Measurements from ENCODE around the gene THAP12.
"Not testable (repeated sequence)": the region's sequence is repeated elsewhere in the genome, so short reads cannot be mapped to it uniquely, and the experiment has no call there.

The THAP12 gene

DNA sequence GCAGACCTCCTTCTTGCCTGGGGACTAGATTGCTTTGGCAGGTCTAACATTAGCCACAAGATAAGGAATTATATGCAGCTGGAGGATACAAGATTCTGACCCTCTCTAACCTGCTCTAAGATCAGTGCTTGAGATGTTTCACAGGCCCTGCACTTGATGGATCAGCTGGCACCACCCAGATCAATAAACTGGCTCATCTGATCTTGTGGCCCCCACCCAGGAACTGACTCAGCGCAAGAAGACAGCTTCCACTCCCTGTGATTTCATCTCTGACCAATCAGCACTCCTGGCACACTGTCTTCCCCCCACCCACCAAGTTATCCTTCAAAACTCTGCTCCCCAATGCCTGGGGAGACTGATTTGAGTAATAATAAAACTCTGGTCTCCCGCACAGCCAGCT, 57.6 kb downstream of the THAP12 start:
- DNase-seq = not testable (repeated sequence)

DNA sequence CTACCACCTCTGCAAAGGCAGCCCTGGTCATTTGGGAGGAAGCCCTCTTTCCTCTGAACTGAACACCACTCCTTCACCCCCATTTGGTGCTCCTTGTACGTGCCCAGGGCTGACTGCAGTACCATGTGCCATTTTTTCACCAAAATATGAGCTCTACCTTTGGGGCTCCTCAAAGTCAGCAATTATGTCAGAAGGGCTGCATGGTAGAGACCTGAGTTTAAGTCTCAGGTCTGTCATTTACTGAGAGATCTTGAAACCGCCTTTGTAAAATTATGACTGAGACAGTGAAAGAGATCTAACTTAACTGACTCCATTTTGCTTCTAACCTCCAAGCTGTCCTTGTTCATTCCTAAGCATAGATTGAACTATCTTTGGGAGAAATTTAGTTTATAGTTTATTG, 58.0 kb downstream of the THAP12 start:
- no peak for DNase-seq

DNA sequence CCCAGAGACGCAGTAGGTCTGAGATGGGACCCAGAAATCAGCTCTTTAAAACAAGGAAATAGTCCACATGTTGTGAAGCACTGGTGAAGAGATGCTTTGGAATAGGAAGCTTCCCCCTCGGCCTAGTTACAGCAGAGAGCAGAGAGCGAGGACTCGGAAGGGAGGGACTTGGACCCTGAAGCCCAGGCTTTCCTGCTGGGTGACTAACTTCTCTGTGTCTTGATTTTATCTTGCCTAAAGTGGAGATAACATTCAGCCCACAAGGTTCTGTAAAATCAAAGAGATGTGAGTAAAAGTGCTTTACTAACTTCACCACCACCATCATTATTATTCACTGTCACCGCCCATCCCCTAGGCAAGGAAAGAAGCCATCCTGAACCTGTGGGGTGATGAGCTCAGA, 58.4 kb downstream of the THAP12 start:
- no peak for DNase-seq

DNA sequence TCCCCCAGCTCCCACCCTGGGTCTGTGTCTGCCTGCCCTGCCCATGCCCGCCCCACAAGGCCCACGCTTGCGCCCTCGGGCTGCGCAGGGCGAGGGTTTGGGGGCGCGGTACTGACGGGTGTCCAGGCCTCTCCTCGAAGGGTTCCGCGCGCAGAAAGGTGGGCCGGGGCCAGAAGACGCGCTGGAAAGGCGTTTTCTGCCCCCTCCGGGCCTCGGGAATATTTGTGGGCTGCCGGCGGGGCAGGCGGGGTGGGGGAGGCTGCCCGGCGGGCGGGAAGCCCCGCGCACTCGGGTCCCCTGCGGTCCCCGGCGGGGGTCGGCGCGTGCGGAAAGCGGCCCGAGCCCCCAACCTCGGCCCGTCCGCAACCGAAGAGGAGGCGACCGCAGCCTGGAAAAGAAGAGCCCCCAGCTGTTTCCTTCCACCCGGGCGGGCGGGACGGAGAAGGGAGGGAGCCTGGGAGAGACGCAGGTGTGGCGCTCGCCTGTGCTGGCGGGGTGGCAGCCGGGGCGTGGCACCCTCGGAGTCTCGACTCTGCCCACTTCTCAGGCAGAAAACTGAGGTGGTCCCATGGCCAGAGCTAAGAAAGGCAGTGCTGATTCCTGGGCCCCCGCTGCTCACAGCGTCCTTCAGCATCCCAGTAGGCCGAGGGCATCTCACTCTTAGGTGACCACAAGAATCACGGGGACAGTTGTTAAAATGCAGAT, 59.0 kb downstream of the THAP12 start:
- no peak for DNase-seq

DNA sequence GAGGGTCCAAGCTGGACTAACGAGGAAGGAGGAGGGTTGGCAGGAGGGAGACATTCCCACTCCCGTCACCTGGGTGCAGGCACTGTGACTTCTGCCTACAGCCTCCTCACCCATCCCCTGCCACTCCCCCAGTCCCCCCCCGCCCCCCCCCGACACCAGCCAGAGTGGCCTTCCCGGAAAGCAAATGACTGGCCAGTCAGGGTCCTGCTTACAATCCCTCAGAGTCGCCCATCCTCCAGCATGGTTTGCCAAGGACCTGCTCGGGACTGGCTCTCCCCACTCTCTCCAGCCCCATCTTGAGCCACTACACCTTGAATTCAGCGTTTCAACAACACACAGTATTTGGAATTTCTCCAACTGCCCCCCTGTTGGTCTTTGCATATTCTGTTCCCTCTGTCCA, 59.6 kb downstream of the THAP12 start:
- DNase-seq = no peak

DNA sequence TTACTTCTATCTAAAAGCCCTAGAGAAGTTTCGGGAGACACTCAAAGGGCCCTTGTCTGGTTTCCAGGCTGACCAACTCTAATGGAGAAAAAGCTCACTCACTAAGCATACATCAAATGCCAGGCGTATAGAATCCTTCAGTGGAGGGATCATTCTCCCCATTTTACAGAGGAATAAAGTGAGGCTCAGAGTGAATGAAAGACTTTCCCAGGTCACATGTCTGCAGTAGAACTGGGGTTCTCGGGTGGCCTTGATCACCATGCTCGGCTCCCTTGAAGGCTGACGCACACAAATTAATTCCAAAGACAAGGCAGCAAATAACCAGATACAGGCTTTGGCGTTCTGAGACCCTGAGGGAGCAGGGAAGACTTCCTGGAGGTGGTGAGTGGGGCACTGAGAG, 60.0 kb downstream of the THAP12 start:
- no peak for DNase-seq

DNA sequence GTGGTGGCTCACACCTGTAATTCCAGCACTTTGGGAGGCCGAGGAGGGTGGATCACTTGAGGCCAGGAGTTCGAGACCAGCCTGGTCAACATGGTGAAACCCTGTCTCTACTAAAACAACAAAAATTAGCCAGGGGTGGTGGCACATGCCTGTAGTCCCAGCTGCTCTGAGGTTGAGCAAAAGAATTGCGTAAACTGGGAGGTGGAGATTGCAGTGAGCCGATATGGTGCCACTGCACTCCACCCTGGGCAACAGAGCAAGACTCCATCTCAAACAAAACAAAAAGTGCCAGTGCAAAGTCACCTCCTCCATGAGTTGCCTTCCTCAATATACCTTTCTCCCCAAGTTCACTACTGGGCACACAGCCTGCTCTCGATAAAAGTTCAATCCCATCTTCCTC, 61.1 kb downstream of the THAP12 start:
- not testable (repeated sequence) for DNase-seq

DNA sequence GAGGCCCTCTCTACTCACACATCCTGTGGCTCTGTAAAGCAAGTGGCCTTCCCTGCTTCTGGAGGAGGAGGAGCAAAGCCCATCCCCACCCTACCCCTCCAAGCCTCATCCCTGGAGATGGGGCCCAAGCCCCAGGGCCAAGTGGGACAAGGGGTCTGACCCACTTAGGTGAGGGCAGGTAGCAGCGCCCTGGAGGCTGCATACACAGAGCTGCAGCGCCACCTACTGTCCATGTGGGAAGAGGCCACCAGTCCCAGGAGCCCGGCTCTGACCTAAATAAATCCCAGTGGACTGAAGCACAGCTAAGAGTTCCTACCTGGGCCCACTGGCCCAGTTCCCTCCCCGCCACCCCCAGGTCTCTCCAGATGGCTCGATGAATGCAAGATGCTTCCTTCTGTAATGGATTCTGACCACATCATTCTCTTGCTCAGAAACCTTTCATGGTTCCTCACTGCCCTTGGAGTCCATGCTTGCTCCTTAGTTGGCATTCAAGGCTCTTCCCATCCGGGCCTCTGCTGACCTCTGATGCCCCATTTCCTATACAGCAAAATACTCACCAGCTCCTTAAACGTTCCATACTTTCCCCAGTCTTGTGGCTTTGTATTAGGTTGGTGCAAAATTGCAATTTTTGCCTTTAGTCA, 62.1 kb downstream of the THAP12 start:
- peak; percentile 32 for DNase-seq

DNA sequence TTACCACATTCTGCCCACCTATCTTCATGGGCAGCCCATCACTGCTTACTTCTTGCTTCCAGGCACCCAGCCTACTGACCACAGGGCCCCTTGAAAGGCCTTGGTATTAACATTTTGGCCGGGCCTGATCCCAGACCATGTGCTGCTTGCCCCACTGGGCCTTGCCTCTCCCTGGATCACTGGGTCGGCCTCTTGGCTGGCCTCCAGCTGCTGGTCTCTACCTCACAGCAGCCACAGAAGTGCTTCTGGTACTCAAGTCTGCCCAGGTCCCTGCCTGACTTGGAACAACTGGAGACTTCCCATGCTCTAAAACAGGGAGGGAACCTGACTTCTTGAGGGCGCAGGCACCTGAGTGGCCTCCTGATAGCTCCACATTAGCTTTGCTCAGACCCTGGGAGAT, 63.6 kb downstream of the THAP12 start:
- no peak for DNase-seq

DNA sequence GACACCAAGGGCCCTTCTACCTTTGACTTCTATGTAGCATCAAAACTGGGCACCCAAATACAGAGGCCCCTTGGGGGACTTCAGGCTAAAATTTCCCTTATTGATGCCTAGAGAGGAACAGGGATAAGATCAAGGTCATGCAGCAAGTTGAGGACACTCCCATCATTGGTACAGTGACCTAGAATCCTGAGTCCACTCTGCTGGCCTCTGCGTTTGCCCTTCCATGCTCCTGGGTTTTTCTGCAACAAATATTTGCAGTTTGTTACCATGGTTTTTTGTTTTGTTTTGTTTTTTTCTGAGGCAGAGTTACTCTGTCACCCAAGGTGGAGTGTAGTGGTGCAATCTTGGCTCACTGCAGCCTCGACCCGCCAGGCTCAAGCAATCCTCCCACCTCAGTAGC, 64.2 kb downstream of the THAP12 start:
- no peak for DNase-seq

DNA sequence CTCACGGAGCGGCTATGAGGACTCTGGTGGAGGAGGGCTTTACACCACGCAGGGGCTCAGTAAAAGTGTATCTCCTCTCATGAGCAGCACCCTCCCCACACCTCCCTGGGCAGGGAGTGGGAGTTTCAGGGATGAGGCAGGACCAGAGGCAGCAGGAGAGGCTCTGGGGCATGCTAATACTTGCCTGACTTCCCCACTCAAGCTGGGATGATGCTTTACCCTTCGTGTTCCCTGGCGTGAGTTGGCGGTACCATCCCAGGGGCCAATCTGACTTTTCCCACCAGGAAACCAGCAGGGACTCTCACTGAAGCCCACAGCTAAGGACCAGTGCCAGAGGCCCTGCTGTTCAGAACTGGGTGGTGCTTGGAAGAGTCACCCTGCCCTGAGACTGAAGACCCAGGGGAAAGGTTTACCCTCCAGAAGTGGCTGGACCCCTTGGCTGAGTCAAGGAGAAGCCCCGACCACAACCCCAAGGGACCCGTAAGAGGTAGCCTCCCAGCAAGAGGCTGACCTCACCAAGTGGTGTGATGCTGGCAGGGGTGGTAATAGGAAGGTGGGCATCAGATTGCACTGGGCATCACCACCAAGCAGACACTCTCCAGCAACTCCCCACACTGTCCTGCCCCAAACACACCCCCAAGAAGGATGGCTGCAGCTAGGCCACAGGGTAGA, 65.6 kb downstream of the THAP12 start:
- DNase-seq = no peak

DNA sequence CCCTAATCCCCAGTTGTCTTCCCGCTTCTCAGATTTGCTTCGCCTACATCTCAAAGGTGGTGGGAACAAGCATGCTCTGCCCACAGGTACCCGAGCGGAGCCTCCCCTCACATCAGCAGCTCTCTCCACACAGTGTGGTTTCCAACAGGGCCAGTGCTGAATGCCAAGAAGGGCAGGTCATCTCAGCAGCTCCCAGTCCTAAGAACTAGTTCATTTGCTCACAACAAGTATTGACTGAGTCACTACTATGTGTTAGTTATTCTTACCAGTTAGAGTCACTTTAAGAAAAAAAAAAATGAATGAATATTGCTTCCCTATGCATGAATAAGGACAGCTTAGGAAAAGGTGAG, 66.2 kb downstream of the THAP12 start:
- DNase-seq = no peak

DNA sequence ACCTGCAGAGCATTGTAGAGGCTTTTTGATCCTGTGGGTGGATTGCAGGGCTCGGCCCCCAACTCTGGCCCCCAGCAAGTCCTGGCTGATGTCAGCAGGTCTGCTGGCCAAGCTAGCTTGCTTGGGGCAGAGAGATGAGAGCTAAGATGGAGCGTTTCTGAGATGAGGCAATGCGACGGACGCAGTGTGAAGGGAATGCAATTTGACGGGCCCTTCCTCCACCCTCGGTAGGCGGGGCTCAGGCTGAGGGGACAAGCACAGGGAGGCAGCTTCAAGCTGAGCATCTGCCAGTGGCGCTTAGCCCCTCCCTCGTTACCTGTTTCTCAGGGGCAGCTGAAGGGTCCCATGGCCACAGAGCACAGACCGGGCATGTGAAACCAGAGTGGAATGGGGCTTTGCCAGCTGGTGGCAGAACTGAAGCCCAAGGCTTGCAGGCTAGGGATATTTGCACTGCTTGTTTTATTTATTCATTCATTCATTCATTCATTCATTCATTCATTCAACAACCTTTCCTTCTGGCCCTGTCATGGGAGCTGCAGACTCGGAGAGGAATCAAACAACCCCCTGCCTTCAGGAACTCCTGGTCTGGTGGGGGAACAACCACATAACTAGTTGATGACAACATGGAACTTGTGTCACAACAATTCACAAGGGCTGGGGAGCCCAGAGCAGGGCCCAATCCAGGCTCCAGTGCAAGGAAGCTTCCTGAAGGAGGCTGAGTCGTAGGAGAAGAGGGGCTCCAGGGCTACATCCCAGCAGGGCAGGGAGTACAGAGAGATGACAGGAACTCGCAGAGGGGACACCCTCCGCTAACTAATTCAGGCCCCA, 66.8 kb downstream of the THAP12 start:
- no peak for DNase-seq

DNA sequence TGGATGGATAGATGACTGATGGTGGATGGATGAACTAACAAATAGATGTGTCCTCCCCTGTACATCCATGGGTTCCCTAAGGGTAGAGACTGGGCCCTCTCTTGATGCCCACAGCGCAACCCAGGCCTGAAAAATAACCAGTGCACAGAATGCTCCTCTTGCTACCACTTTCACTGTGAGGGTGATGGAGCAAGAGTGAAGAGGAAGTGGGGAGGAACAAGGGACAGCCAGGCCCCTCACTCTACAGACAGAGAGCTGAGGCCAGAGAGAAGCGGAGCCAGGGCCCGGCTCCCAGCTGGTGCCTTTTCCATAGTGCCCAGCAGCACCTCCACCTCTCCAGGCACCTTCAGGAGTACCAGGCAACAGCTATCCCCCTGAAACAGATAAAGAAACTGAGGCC, 67.7 kb downstream of the THAP12 start:
- no peak for DNase-seq

DNA sequence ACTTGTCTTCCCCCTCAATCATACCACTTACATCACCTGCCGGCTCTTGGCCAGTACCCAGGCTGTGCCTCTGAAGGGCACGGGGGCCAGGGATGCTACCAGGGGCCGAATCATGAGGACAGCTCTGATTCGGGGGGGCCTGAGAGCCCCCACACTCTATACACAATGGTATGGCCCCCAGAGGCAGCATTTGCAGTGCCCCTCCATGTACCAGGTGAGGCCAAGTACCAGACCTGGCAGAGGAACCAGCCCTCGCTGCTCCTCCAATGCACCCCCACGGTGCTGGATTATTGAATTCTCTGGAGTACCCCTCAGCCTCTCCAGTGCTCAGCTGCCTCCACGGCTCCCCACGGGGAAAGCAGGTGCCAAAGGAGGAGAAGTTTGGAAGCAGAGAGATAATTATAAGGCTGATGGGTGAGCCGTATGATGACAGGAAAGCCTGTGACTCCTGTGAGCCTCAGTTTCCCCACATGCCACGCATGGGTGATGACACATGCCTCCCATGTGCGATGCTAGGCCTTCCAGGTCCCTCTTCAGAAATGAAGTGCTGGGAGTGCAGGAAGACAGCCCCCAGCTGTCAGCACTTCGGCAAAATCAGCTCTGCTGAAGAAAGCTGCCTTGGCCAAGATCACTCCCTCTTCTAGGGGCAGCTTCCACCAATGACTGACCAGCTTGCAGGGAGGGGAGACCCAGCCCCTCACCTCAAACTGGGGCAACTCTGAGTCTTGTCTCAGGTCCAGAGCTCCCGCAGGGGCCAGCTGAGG, 69.9 kb downstream of the THAP12 start:
- no peak for DNase-seq

DNA sequence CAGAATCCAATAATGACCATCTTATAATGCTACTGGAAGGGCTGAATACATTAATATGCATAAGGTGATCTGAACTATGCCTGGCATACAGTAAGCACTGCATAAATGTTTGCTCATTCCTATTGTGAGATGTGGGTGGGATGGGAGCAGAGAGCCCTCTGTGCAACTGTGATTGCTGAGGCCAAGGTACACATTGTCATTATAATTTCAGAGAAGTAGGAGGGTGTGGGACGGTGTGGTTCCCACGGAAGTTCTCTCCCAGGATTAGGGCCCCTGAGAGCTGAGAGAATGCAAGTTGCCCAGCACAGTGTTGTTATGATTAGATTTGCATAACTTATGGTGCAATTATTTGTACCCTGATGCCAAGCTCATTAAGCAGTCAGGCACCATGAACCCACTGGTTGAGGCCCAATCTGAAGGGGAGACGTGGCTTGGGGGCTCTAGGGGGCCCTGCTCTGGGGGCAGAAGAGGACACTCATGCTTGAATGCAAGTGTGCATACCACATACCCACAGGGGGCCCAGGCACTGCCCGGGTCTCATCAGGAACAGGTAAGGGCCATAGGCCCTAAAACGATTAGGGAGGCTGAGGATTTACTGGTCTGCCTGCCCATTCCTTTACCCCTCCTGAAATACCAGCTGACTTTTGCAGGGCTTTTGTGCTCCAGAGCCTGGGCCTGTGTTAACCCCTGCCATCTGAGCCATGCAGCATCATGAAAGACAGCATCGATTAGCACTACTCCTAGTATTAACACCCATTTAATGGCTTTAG, 72.8 kb downstream of the THAP12 start:
- DNase-seq = no peak

DNA sequence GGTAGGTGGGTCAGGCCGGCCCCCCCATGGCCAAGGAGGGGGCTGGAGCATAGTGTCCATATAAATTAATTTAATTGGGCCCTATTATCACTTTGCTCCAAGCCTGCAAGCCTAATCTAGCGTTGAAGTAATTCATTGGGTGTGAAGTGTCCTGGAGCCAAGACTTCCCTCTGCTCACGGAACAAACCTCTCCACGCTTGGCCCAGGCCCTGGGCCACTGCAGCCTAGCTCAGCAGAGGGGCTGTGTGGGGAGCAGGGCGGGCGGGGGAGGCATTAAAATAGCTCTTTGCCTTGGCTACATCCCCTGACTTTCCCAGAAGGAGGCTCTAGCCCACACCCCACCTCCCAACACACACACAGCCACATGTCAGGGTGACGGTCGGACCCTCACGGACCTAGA, 73.5 kb downstream of the THAP12 start:
- no peak for DNase-seq

DNA sequence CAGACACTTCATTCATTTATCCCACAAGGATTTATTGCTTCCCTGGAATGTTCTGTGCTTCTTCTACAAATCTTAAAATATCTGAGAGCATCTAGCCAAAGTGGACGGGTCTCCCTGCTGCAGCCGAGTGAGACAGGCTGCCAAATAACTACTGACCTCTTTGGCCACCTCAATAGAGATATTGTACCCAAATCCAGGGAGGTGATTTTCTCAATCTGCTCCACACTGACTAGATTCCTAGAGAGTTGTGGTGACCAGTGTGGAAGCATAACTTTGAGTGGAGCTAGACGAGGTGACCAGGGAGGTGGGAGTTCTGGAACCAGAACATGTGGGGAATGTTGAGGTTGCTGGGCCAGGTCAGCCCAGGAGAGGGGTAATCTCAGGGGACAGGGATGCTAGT, 77.5 kb downstream of the THAP12 start:
- DNase-seq = no peak

DNA sequence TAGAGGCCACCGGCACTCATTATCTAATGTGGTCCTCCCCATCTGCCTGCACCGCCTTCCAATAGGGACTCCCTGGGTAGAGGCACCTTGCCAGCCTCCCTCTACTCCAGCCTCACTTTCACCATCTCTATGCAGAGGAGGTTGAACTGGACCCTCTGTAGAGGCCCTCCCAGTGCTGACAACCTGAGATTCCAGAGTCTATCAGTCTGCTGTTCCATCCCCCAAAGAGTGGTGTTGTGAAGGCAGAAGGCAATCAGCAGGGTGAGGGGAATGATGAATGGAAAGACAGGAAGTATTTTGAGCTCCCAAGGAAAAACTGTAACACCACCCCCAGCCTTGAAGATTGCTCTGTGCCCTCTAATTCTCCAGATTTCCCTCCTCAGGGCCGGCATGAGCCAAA, 77.9 kb downstream of the THAP12 start:
- DNase-seq = no peak
